ENCODE results near the gene GNB3.

GNB3 gene

DNA sequence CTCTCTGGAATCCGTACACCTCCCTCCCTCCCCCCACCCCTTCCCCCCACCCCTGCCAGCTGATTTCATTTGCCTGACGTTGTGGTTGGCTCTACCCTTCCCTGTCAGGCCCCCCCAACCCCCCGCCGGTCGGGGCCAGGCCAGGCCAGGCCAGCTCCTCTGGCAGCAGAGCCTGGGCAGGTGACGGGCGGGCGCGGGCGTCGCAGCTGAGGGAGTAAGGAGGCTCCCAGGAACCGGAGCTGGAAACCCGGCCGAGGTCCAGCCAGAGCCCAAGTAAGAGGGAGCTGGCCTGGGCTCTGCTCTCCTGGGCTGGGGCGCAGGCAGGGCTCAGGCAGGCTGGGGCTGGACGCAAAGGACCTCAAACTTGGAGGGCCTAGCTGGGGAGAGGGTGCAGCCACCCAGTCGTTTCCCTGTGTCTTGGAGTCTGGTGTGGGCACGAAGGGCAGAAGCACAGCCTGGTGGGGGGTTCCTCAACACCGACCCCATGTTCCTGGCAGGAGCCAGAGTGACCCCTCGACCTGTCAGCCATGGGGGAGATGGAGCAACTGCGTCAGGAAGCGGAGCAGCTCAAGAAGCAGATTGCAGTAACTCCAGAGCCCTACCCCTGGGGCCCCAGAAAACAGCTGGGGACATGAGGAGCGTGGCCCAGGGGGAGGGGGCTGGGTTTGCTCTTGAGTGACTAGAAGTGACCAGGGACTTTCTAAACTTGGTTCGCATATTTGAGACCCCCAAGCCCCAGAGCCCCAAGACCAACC is at the start of gene GNB3:
GNB3 (plus strand) TSS at position 165 of the 755 bp plus-strand sequence; CDS start at position 528, 363 bp downstream.
- DNase-seq, result no peak

- no peak for DNase-seq
These were observed 48.7 kb upstream of the GNB3 start for GRCh38 chr12:6791931-6792520.

DNA sequence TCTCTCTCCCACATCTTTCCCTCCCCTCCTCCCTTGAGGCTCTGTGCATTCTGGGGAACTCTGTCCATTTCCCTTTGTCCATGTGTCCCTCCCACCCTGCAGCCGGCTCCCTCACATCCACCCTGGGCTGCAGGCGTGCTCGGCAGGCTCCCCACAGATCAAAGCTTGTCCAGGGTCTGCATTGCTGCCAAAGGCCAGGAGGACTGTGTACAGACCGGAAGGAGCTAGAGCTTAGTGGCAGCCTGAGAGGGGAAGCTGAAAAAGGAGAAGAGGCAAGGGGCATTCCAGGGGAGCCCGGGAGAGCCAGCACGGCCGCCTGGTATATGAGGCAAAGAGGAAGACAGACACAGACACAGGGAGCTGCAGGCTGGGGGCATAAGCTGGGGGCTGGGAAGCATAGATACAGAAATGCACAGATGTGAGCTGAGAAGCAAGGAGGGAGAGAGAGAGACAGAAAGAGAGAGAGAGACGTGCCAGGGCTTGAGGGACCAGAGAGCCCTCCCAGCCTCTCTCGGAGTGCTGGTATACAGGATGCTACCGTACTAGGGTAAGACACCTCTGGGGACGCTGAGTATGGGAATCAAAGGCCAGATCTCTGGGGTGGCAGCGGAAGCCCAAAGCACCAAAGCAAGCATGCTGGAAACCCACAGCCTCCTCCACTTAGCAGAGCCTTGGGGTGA is 48.1 kb upstream of the GNB3 start:
- DNase-seq, result no peak

- no peak for DNase-seq
These were observed 45.6 kb upstream of the GNB3 start for GRCh38 chr12:6795088-6795487.

GRCh38 chr12:6796576-6796975 is 44.1 kb upstream of the GNB3 start:
- DNase-seq, result no peak

DNA sequence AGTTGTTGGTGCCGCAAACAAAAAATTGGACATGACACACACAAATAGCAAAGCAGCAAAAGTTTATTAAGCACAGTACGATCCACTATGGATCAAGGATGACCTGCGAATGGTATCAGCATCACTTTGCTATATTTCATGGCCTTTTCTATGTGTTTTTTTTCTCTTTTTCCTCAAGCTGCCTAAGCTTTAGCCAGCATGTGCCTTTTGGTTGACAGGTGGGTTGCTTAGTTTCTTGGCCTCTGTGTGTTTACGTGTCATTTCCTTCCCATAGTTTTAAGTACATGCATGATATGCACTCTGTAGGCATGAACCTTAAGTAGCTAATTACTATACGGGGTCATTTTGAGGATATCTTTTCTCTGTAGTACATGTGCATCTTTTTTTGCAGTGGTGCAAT is 41.6 kb upstream of the GNB3 start:
- no peak for DNase-seq

DNA sequence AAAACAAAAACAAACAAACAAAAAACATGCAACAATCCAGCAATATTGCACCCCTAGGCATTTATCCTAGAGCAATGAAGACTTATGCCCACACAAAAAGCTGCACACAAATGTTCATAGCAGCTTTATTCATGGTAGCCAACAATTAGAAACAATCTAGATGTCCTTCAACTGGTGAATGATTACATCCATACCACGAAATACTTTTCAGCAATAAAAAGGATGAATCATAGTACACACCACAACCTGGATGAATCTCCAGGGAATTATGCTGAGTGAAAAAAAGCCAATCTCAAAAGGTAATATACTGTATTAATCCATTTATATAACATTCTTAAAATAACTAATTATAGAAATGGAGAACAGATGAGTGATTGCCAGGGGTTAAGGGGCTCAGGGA is 33.6 kb upstream of the GNB3 start:
- DNase-seq, result no peak

DNA sequence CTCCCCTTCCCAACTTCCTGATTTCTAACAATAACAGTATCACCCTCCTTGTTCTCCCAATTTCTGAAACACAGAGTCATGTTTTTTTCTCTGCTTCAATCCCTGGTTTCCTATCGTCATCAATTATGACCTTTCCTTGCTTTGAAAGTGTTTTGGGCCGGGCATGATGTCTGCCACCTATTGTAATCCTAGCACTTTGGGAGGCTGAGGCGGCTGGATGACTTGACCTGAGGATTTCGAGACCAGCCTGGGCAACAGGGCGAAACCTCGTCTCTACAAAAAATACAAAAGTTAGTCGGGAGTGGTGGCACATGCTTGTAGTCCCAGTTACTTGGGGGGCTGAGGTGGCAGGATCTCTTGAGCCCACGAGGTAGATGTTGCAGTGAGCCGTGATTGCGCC is 31.7 kb upstream of the GNB3 start:
- DNase-seq, result no peak

DNA sequence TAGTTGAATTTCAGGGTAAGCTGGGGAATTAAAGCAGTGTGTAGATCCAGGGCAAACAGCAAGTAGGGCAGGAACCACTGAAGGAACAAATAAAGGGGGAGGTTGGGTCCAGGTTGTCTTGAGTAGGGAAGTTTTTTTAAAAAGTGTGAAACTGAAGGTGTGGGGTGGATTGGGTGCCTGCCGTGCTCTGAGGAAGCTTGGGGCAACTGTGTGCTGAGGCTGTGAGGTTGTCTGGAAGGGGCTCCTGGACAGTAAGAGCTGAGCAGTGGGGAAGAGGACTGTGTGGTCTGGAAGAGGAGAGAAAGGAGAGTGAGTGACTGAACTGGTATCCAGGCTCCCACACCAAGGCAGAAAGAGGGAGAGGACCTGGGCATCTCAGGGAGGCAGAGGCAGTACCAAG is 30.0 kb upstream of the GNB3 start:
- DNase-seq, result no peak

GRCh38 chr12:6813363-6813762 is 27.4 kb upstream of the GNB3 start:
- DNase-seq, result no peak

DNA sequence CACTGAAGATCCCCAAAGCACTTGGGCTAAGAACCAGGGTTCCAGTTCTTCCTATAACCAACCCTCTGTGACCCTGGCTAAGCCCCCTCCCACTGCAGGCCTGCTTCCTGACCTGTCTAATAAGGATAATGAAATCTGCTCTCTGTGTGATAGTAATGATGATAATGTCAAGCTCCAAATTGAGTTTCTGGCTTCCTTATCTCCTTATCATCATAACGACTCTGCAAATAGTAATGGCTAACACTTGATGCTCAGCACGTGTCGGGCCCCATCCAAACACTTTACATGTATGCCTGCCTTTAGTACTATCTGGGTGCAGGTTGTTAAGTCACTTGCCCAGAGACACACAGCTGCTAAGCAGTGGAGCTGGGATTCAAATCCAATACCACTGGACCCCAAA is 24.1 kb upstream of the GNB3 start:
- DNase-seq, result no peak

DNA sequence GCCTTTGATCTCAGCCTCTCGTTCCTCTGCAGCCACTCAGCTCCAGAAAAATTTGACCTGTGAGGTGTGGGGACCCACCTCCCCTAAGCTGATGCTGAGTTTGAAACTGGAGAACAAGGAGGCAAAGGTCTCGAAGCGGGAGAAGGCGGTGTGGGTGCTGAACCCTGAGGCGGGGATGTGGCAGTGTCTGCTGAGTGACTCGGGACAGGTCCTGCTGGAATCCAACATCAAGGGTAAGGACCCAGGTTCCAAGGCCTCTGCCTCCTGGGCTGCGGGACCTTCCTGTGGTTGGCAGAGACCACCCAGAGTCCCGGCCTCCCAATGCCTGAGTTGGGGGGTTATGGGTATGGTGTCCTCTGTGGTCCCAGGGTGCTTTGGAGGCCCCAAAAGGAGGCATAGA is 23.6 kb upstream of the GNB3 start:
- no peak for DNase-seq

DNA sequence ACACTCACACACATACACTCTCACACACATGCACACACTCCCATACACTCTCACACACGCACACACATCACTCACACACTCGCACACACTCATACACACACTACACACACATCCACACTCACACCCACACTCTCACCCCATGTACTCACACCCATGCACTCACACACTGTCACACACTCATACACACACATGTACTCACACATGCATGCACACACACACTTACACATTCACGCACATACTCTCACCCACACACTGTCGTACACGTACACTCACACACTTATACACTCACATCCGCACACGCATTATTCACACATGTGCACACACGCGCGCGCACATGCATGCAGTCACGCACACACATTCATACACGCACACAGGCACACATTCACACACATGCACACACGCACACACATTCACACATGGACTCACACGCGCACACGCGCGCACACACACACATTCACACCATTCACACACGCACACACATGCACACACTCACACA is 23.0 kb upstream of the GNB3 start:
- no peak for DNase-seq

DNA sequence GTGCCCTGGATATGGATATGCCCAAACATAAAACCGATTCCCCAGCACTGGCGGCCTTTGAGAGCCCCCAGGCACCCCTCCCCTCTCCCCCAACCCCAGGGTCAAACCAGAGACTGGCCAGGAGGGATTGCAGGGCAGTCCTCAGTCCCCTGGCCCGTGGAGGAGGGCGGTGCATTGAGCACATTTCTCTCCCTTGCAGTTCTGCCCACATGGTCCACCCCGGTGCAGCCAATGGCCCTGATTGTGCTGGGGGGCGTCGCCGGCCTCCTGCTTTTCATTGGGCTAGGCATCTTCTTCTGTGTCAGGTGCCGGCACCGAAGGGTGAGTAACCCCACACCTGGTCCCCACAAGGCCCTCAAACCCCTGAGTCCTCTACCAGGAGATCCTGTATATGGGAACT is 22.5 kb upstream of the GNB3 start:
- DNase-seq, result no peak

GRCh38 chr12:6818645-6819044 is 22.1 kb upstream of the GNB3 start:
- DNase-seq, result no peak

DNA sequence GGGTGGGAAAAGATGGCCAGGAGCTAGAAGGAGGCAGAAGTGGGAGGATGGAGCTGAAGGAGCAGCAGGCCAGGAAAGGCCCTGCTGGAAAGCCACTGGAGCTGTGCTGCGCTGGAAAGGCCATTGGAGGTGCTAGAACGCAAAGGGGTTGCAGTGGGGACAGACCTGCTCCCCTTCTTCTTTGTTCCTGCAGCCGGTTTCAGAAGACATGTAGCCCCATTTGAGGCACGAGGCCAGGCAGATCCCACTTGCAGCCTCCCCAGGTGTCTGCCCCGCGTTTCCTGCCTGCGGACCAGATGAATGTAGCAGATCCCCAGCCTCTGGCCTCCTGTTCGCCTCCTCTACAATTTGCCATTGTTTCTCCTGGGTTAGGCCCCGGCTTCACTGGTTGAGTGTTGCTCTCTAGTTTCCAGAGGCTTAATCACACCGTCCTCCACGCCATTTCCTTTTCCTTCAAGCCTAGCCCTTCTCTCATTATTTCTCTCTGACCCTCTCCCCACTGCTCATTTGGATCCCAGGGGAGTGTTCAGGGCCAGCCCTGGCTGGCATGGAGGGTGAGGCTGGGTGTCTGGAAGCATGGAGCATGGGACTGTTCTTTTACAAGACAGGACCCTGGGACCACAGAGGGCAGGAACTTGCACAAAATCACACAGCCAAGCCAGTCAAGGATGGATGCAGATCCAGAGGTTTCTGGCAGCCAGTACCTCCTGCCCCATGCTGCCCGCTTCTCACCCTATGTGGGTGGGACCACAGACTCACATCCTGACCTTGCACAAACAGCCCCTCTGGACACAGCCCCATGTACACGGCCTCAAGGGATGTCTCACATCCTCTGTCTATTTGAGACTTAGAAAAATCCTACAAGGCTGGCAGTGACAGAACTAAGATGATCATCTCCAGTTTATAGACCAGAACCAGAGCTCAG is 21.4 kb upstream of the GNB3 start:
- no peak for DNase-seq

DNA sequence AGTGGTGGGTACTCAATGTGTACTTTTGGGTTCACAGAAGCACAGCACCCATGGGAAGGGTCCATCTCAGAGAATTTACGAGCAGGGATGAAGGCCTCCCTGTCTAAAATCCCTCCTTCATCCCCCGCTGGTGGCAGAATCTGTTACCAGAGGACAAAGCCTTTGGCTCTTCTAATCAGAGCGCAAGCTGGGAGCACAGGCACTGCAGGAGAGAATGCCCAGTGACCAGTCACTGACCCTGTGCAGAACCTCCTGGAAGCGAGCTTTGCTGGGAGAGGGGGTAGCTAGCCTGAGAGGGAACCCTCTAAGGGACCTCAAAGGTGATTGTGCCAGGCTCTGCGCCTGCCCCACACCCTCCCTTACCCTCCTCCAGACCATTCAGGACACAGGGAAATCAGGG is 20.6 kb upstream of the GNB3 start:
- DNase-seq, result no peak

GRCh38 chr12:6821591-6822425 is 18.9 kb upstream of the GNB3 start, which contains the start of gene GPR162:
Gene GPR162 (plus strand): TSS chr12:6821821. CDS start chr12:6823899, 2,078 bp downstream.
- no peak for DNase-seq

DNA sequence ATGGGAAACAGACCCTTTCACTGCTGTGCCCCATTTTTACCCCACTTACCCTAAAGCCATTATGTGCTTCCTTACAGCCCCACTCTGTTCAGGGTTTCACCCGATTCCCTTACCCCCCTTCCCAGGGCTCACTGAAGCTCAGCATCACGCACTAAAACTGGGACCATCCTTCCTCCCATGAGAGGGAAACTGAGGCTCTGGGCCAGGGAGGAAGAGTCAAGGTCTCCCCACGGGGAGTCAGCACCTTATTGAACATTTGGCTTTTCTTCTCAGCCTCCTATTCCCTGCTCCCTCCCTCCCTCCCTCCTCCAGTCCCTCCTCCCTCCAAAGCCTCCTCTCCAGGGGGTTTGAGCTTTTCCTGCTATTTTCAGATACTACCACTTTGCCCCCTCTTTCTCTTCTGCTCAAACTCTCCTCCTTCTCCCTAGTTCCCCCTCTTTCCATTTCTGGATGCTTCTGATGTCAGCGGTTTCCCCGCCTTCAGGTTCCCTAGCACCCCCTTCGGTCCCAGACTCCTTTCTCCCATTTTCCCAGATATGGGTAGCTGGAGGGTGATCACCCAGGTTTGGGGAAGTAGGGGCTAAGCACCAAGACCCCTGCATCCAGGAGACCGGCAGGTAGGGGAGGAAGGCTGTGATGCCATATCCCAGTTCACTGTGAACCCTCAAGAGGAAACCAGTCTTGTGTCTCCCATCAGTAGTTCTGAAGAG is 18.1 kb upstream of the GNB3 start:
- DNase-seq, result no peak

DNA sequence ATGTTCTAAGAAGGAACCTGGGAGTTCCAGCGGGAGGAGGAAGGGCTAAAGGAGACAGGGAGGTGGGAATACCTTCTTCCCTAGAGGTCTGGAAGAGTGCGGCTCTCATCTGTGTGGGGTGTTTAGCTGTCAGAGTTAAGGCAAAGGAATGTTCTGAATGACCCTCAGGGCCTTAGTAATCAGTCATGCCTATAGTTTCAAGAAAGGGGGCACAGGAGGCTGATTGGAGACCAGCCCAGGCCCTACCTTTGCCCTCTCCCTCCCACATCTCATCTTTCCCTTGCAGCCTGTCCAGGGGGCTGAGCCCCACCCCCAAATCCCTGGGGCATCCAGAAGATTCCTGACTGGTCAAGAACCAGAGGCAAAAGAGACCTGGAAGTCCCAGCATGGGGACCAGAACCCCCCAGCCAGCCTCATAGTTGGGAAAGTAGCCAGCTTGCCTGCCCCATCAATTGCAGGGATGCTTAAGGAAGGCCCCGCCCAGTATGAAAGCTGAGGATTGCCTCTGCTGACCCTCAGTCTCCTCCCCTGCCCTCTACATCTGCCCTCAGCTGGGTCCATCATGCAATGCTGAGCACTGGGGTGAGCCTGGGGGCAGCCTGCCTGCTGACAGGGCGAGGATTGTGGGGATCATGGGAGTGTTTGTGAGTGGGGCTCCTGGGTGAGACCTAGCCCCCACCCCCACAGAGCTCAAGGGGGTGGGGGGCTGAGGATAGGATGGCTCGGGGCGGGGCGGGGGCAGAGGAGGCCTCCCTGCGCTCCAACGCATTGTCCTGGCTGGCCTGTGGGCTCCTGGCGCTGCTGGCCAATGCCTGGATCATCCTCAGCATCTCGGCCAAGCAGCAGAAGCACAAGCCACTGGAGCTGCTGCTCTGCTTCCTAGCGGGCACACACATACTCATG is 17.3 kb upstream of the GNB3 start:
- DNase-seq, result no peak
